Neuronal stem cell (in vitro differentiated cells): ENCODE data around the gene KRTAP5-7.
A peak's percentile ranks its signal among the peaks of the same experiment; 100 is the strongest.

Experiments
- DNase-seq: peaks from one replicate; pipeline ENCODE4 v3.0.0-alpha.2; 2013; ENCODE audit warnings: low spot score
- H2AFZ ChIP-seq: one replicate; pipeline ENCODE4 v1.6.1; 2013; ENCODE audit warnings: mild to moderate bottlenecking, low read length, inconsistent platforms
- H2AK5ac ChIP-seq: 2 replicates; pipeline ENCODE4 v1.6.1; 2013; ENCODE audit warnings: low read depth, mild to moderate bottlenecking, inconsistent platforms, low read length, moderate library complexity, mixed read lengths
- H2BK120ac ChIP-seq: 2 replicates; pipeline ENCODE4 v1.6.1; 2013; ENCODE audit warnings: low read depth, mild to moderate bottlenecking, inconsistent platforms, low read length, moderate library complexity, mixed read lengths
- H2BK12ac ChIP-seq: one replicate; pipeline ENCODE4 v1.6.1; 2013; ENCODE audit warnings: low read length, inconsistent platforms
- H2BK15ac ChIP-seq: 2 replicates; pipeline ENCODE4 v1.6.1; 2013; ENCODE audit warnings: mild to moderate bottlenecking, low read length, inconsistent platforms, mixed read lengths
- H2BK5ac ChIP-seq: one replicate; pipeline ENCODE4 v1.6.1; 2013; ENCODE audit warnings: inconsistent platforms, mild to moderate bottlenecking, low read length, moderate library complexity
- H3K14ac ChIP-seq: one replicate; pipeline ENCODE4 v1.6.1; 2013; ENCODE audit warnings: low read length, inconsistent platforms
- H3K18ac ChIP-seq: 2 replicates; pipeline ENCODE4 v1.6.1; 2013; ENCODE audit warnings: low read length, inconsistent platforms
- H3K23ac ChIP-seq: 2 replicates; pipeline ENCODE4 v1.6.1; 2013; ENCODE audit warnings: low read depth, mild to moderate bottlenecking, mixed read lengths, low read length, inconsistent platforms; ENCODE audit not compliant: poor library complexity
- H3K27ac ChIP-seq: replicated peaks from 3 replicates; pipeline ENCODE4 v1.5.1; 2013; ENCODE audit warnings: low read length, inconsistent platforms
- H3K27me3 ChIP-seq, 3 experiments: 2 replicates each; pipeline ENCODE4 v1.6.1; 2013; ENCODE audit warnings: low read length in 3 of 3, mild to moderate bottlenecking in 2 of 3, inconsistent platforms in 1 of 3, low read depth in 1 of 3, mixed read lengths in 1 of 3, moderate library complexity in 1 of 3; ENCODE audit not compliant: control insufficient read depth in 3 of 3, insufficient read depth in 3 of 3
- H3K36me3 ChIP-seq, 2 donors: replicated peaks in 1 of 2; 2 replicates each; pipeline ENCODE4 v1.6.1; 2013; ENCODE audit warnings: low read length in 2 of 2; ENCODE audit not compliant: control insufficient read depth in 2 of 2, insufficient read depth in 2 of 2
- H3K4ac ChIP-seq: 2 replicates; pipeline ENCODE4 v1.6.1; 2013; ENCODE audit warnings: inconsistent platforms, mild to moderate bottlenecking, low read length, moderate library complexity
- H3K4me1 ChIP-seq, 2 donors: 1 replicate in 1 of 2; 2 replicates in 1 of 2; pipeline ENCODE4 v1.6.1; 2013; ENCODE audit warnings: low read length in 2 of 2, low read depth in 1 of 2; ENCODE audit not compliant: control insufficient read depth in 2 of 2, insufficient read depth in 1 of 2
- H3K4me2 ChIP-seq: one replicate; pipeline ENCODE4 v1.6.1; 2013; ENCODE audit warnings: mild to moderate bottlenecking, low read length, inconsistent platforms; ENCODE audit not compliant: insufficient read depth, poor library complexity, severe bottlenecking
- H3K4me3 ChIP-seq, 2 donors: 2 replicates each; pipeline ENCODE4 v1.5.1; 2013; ENCODE audit warnings: low read length in 2 of 2, mild to moderate bottlenecking in 2 of 2, inconsistent platforms in 1 of 2, moderate library complexity in 1 of 2
- H3K79me1 ChIP-seq: one replicate; pipeline ENCODE4 v1.6.1; 2013; ENCODE audit warnings: low read depth, mild to moderate bottlenecking, inconsistent platforms, low read length, moderate library complexity
- H3K9ac ChIP-seq: one replicate; pipeline ENCODE4 v1.6.1; 2013; ENCODE audit warnings: mild to moderate bottlenecking, low read depth, low read length, inconsistent platforms; ENCODE audit not compliant: poor library complexity
- H3K9me3 ChIP-seq, 2 donors: replicated peaks in 1 of 2; 2 replicates each; pipeline versions ENCODE3 to v1.6.1; 2013; ENCODE audit warnings: low read length in 2 of 2, mild to moderate bottlenecking in 2 of 2, inconsistent platforms in 1 of 2, low read depth in 1 of 2, mixed read lengths in 1 of 2, moderate library complexity in 1 of 2; ENCODE audit not compliant: control insufficient read depth in 2 of 2, insufficient read depth in 1 of 2
- H4K8ac ChIP-seq: one replicate; pipeline ENCODE4 v1.6.1; 2013; ENCODE audit warnings: low read depth, mild to moderate bottlenecking, inconsistent platforms, low read length, moderate library complexity
- H4K91ac ChIP-seq: one replicate; pipeline ENCODE4 v1.6.1; 2013; ENCODE audit warnings: low read length, low read depth, mild to moderate bottlenecking, inconsistent platforms; ENCODE audit not compliant: poor library complexity
- WGBS, 2 donors: extraction: QIAGEN DNeasy Blood & Tissue Kit; methylation state at CpG; one replicate each; pipeline ENCODE4 v1.1.7; 2013; ENCODE audit warnings: missing lambda C conversion rate in 2 of 2, mixed read lengths in 1 of 2; ENCODE audit not compliant: insufficient read length in 2 of 2, insufficient replicate concordance in 1 of 2; ENCODE audit errors: extremely low coverage in 2 of 2; 5-methylcytosine and 5-hydroxymethylcytosine counted together

The KRTAP5-7 gene

GRCh38 chr11:71518506-71519471 lies 8.3 kb upstream of the KRTAP5-7 start:
- no peaks in the 10 kb centered on the region for H3K9me3 ChIP-seq
- DNase-seq, result no peak
- no peak overlapping the region for H2BK15ac ChIP-seq
- H2BK120ac ChIP-seq, result no peak overlapping the region
- H3K4me2 ChIP-seq, result no peak overlapping the region
- no peak overlapping the region for H4K8ac ChIP-seq
- H3K4me1 ChIP-seq, result no peaks in the 10 kb centered on the region
- H3K23ac ChIP-seq, result peak overlapping the region; percentile 43
- peak overlapping the region; percentile 37 for H2AK5ac ChIP-seq
- H3K27me3 ChIP-seq, result no peaks in the 10 kb centered on the region
- H3K79me1 ChIP-seq, result no peaks in the 10 kb centered on the region
- H2AFZ ChIP-seq, result no peak overlapping the region
- no peak overlapping the region for H2BK12ac ChIP-seq
- no peak overlapping the region for H3K9ac ChIP-seq
- whole genome bisulfite sequencing, 2 donors, result no CpG with 5 or more reads among the region's 55 CpGs
- no peak overlapping the region for H3K14ac ChIP-seq
- H3K4me3 ChIP-seq, result no peak overlapping the region
- H4K91ac ChIP-seq, result no peak overlapping the region
- no peak overlapping the region for H3K4ac ChIP-seq
- H2BK5ac ChIP-seq, result no peak overlapping the region
- H3K27ac ChIP-seq, result no peak overlapping the region
- H3K18ac ChIP-seq, result peak overlapping the region; percentile 38
- H3K36me3 ChIP-seq, result no peaks in the 10 kb centered on the region

- no peak overlapping the region for H3K23ac ChIP-seq
- no peaks in the 10 kb centered on the region for H3K79me1 ChIP-seq
- H3K14ac ChIP-seq, result no peak overlapping the region
- no peaks in the 10 kb centered on the region for H3K36me3 ChIP-seq
- H2BK12ac ChIP-seq, result no peak overlapping the region
- H2AFZ ChIP-seq, result no peak overlapping the region
- no peak overlapping the region for H4K91ac ChIP-seq
- no peak overlapping the region for H2AK5ac ChIP-seq
- no peaks in the 10 kb centered on the region for H3K4me1 ChIP-seq
- H4K8ac ChIP-seq, result no peak overlapping the region
- no peak overlapping the region for H2BK5ac ChIP-seq
- no peak overlapping the region for H3K4me3 ChIP-seq
- H2BK120ac ChIP-seq, result no peak overlapping the region
- H3K27me3 ChIP-seq, result no peaks in the 10 kb centered on the region
- H3K18ac ChIP-seq, result no peak overlapping the region
- H2BK15ac ChIP-seq, result no peak overlapping the region
- H3K4me2 ChIP-seq, result no peak overlapping the region
- no peaks in the 10 kb centered on the region for H3K9me3 ChIP-seq
- no peak overlapping the region for H3K9ac ChIP-seq
- no peak overlapping the region for H3K4ac ChIP-seq
- WGBS, 2 donors, result no CpG with 5 or more reads among the region's 10 CpGs
- no peak for DNase-seq
- H3K27ac ChIP-seq, result no peak overlapping the region
Measured at GRCh38 chr11:71519546-71519945, 7.5 kb upstream of the KRTAP5-7 start.

- Histone ChIP-seq H2BK5ac (no peak overlapping the region), H3K4ac (no peak overlapping the region), H3K9ac (no peak overlapping the region), H3K27ac (no peak overlapping the region), H3K9me3 (no peaks in the 10 kb centered on the region), H3K4me2 (no peak overlapping the region), H3K36me3 (no peaks in the 10 kb centered on the region), H2BK12ac (no peak overlapping the region), H2AK5ac (no peak overlapping the region), H4K8ac (no peak overlapping the region), H3K14ac (no peak overlapping the region), H3K18ac (no peak overlapping the region), H4K91ac (no peak overlapping the region), H2AFZ (no peak overlapping the region), H3K4me1 (no peaks in the 10 kb centered on the region), H3K79me1 (no peaks in the 10 kb centered on the region), H3K4me3 (no peak overlapping the region), H3K23ac (no peak overlapping the region), H2BK15ac (no peak overlapping the region), H2BK120ac (no peak overlapping the region), H3K27me3 (peaks cover 0 to 5% (median 0%) of the 10 kb centered on the region in 3 experiments)
- DNase-seq, result no peak
- no CpG with 5 or more reads among the region's 3 CpGs for WGBS, 2 donors
Measured at GRCh38 chr11:71525188-71525937, 1.7 kb upstream of the KRTAP5-7 start.

GRCh38 chr11:71525938-71526495 lies 1.1 kb upstream of the KRTAP5-7 start:
- Histone ChIP-seq H3K4me1 (no peaks in the 10 kb centered on the region), H2BK120ac (no peak overlapping the region), H2AFZ (no peak overlapping the region), H3K4me3 (no peak overlapping the region), H3K23ac (no peak overlapping the region), H2BK15ac (no peak overlapping the region), H2BK5ac (no peak overlapping the region), H3K27me3 (peaks cover 0 to 5% (median 0%) of the 10 kb centered on the region in 3 experiments), H4K91ac (no peak overlapping the region), H2AK5ac (no peak overlapping the region), H3K9ac (no peak overlapping the region), H2BK12ac (no peak overlapping the region), H3K36me3 (no peaks in the 10 kb centered on the region), H3K9me3 (no peaks in the 10 kb centered on the region), H3K4ac (no peak overlapping the region), H4K8ac (no peak overlapping the region), H3K79me1 (no peaks in the 10 kb centered on the region), H3K14ac (no peak overlapping the region), H3K4me2 (no peak overlapping the region), H3K18ac (no peak overlapping the region), H3K27ac (no peak overlapping the region)
- WGBS, 2 donors, result no CpG with 5 or more reads among the region's 2 CpGs
- DNase-seq, result no peak
